ENCODE measurements around the gene SLC22A5.

Gene SLC22A5

DNA sequence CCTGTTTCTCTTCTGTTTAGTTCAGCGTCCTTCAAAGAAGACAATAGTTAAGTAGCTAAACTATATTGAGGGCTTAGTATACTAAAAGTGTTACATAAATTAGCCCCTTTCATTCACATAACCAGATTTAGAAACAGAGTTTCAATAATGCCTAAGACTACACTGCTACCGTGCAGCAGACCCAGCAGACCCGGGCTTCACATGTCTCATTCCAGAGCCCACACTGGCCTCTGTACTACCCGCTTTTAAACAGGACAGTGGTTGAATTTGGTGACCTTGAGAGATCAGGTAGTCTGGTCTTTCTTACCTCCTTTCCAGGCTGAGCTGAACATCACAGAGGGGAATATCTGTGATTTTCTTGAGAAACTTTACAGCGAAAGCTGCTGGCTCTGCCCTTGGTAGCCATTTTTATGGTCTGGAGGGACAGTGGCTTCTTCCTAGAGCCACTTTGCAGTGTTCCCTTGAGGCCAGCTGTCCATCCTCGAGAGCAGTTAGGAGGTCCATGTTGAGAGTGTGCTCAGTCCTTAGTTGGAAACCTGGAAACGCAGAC, 56.5 kb downstream of the SLC22A5 start:
- Histone ChIP-seq H3K27ac (peak overlapping the region; percentile 97), H3K4me3 (ENCODE audit: low read depth, low read length) (peak overlapping the region; percentile 9)

GRCh38 chr5:132426525-132427138, 57.1 kb downstream of the SLC22A5 start:
- Histone ChIP-seq H3K27me3 (replicated peaks) (no peaks in the 10 kb centered on the region), H3K27ac (peak overlapping the region; percentile 97), H3K4me3 (ENCODE audit: low read depth, low read length) (peak overlapping the region; percentile 9), H3K36me3 (replicated peaks) (no peaks in the 10 kb centered on the region)
- peak; percentile 93 for DNase-seq
- in situ Hi-C loops (cut with HindIII; ENCODE audit: low pct_ligation_motif_present, low sequenced_read_pairs) = no loop called here
- TF ChIP-seq, protein P1, sequence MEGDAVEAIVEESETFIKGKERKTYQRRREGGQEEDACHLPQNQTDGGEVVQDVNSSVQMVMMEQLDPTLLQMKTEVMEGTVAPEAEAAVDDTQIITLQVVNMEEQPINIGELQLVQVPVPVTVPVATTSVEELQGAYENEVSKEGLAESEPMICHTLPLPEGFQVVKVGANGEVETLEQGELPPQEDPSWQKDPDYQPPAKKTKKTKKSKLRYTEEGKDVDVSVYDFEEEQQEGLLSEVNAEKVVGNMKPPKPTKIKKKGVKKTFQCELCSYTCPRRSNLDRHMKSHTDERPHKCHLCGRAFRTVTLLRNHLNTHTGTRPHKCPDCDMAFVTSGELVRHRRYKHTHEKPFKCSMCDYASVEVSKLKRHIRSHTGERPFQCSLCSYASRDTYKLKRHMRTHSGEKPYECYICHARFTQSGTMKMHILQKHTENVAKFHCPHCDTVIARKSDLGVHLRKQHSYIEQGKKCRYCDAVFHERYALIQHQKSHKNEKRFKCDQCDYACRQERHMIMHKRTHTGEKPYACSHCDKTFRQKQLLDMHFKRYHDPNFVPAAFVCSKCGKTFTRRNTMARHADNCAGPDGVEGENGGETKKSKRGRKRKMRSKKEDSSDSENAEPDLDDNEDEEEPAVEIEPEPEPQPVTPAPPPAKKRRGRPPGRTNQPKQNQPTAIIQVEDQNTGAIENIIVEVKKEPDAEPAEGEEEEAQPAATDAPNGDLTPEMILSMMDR (IDR thresholded peaks at IDR 0.05; ENCODE audit: low read depth, low read length, missing control alignments) = peak; percentile 80

More for the DNA sequence above, 56.5 kb downstream of the SLC22A5 start:
- no peak for DNase-seq
- no peaks in the 10 kb centered on the region for H3K27me3 ChIP-seq (replicated peaks)
- TF ChIP-seq, protein P1 (IDR thresholded peaks at IDR 0.05; ENCODE audit: low read depth, low read length, missing control alignments) = no peak
- in situ Hi-C loops (cut with HindIII; ENCODE audit: low pct_ligation_motif_present, low sequenced_read_pairs) = no loop called here
- H3K36me3 ChIP-seq (replicated peaks) = no peaks in the 10 kb centered on the region

DNA sequence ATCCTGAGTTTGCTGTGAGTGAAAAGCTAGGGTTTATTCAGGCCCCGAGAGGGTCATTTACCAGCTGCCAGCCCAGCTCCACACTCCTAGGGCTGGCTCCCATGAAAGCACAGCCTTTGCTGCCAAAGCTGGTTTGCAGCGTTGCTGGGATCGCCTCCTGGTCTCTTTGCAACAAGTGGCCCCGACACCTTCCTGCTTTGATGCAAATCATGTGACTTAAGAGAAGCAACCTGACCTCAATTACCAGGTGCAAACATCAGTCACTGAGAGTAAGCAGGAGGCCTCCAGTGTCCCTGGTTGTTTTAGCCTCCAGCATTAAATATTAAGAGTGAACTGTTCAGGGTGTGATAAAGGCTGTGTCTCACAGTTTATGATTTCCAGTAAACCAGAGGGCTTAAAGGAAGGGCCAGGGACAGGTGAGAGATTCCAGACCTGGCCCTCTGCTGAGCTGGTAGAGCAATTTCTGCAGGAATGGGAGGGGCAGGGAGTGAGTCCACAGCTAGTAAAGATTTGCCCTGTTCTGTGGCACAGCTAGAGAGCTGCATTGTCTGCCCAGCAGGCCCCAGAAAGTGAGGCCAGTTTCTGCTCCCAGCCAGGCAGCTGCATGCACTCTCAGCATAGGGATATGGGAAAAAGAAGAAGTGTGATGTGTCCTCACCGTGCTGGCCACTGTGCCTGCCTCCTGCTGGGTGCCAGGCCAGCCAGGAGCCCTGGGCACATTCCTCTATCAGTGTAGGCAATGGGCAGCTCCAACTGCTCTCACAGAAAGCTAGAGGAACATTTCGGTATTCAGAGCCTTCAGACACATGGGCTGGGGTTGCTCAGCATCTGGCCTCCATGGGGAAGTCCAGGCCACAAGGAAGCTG, 58.0 kb downstream of the SLC22A5 start:
- no peak for DNase-seq
- H3K27ac ChIP-seq = peak overlapping the region; percentile 97
- no peak overlapping the region for H3K4me3 ChIP-seq (ENCODE audit: low read depth, low read length)
- TF ChIP-seq, protein P1 (IDR thresholded peaks at IDR 0.05; ENCODE audit: low read depth, low read length, missing control alignments) = no peak
- no peaks in the 10 kb centered on the region for H3K36me3 ChIP-seq (replicated peaks)
- no peaks in the 10 kb centered on the region for H3K27me3 ChIP-seq (replicated peaks)
- in situ Hi-C loops (cut with HindIII; ENCODE audit: low pct_ligation_motif_present, low sequenced_read_pairs) = no loop called here

DNA sequence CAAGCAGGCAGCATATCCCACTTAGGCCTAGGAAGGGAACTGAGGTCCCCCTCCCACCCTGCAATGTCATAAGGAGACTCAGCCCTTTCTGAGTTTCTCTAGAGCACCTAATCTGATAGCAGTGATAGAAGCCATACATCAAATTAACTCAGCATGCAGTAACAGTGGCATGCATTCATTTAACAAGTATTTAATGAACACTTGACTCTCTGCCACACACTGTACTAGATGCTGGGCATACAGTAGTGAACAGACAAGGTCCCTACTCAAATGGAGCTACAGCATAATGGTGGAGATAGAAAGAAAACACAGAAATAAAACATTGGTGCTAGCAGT, 58.6 kb downstream of the SLC22A5 start:
- Histone ChIP-seq H3K36me3 (replicated peaks) (no peaks in the 10 kb centered on the region), H3K4me3 (ENCODE audit: low read depth, low read length) (no peak overlapping the region), H3K27ac (no peak overlapping the region), H3K27me3 (replicated peaks) (no peaks in the 10 kb centered on the region)
- in situ Hi-C loops (cut with HindIII; ENCODE audit: low pct_ligation_motif_present, low sequenced_read_pairs) = no loop called here
- DNase-seq = no peak
- TF ChIP-seq, protein P1 (IDR thresholded peaks at IDR 0.05; ENCODE audit: low read depth, low read length, missing control alignments) = no peak

DNA sequence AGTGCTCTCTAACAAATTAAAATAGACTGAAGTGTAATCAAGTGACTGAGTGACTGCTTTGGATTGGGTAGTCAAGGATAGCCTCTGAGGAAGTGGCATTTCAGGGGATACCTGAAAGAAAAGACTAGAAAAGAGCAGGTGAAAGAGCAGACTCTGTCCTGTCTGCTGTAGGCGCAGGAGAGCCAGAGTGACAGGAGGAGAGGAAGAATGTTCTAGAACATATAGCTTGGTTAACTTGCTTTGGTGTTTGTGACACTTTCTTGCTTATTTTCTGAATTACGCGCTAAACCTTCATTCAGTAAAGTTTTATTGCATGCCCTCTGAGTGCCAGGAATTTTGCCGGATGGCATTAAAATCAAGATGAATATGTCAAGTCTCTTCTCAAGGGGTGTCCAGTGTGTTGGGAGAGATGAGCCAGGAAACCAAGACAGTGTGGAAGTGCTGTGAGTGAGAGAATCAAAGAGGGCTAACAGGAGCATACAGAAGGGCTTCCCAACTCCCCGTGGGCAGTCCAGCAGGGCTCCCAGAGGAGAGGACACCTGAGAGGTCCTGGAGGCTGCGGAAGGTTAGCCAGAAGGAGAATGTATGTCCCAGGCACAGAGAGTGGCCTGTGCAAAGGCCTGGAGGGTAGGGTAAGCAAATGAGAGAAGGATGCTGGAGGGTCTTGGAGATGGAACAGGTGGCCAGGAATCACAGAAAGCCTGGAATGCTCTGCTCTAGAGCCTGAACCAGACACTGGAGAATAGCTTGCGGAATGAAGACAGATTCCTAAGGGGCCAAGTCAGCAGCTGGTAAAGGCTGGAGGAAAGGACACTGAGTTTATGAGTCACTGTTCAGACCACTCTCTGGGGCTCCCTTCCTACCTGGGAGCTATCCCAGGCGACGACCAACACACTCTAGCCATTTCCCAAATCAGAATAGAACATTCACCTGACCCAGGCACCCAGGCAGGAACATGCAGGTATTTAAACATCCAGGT, 59.3 kb downstream of the SLC22A5 start:
- no peaks in the 10 kb centered on the region for H3K36me3 ChIP-seq (replicated peaks)
- peak overlapping the region; percentile 46 for H3K27ac ChIP-seq
- H3K4me3 ChIP-seq (ENCODE audit: low read depth, low read length) = no peak overlapping the region
- no peaks in the 10 kb centered on the region for H3K27me3 ChIP-seq (replicated peaks)
- peak; percentile 79 for DNase-seq
- in situ Hi-C loops (cut with HindIII; ENCODE audit: low pct_ligation_motif_present, low sequenced_read_pairs) = no loop called here
- TF ChIP-seq, protein P1 (IDR thresholded peaks at IDR 0.05; ENCODE audit: low read depth, low read length, missing control alignments) = no peak

Data from brain microvascular endothelial cell (primary cell).